Kidney capillary endothelial cell (primary cell): ENCODE data around the gene EFCAB6.

Experiments
- DNase-seq: peaks from one replicate; pipeline ENCODE4 v3.0.0-alpha.2; 2018; ENCODE audit warnings: low spot score

The EFCAB6 gene

GRCh38 chr22:43831561-43832392 is 19.7 kb upstream of the EFCAB6 start:
- no peak for DNase-seq

DNA sequence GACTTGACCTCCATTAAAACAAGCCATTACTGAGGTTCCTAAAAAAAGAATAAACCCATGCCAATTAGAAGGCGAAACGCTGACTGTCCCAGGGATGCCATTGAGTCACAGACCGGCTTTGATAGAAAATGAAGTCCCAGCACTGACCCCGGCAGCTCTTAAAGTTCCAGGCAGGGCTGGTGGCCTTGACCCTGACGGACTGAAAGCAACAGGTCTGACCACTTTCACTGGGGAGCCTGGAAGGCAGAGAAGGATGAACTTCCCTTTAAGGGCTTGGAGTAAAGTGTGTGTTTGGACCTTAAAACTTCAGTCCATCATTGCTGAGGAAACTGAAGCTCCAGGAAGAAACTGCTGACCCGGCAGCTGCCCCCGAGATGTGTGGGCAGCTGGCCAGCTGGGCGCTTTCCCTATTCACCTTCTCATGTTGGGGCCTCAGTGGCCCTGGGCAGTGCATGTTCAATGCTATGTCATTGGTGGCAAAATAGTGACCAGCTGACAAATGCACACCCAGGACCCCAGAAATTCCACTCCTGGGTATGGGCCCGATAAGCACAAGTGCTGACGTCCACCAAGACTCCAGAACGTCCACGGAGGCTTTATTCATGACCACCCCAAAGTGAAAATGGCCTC is 18.9 kb upstream of the EFCAB6 start:
- no peak for DNase-seq

- no peak for DNase-seq
These were observed 18.1 kb upstream of the EFCAB6 start for GRCh38 chr22:43829904-43830851.

- no peak for DNase-seq
These were observed 17.1 kb upstream of the EFCAB6 start for GRCh38 chr22:43828998-43829782.

DNA sequence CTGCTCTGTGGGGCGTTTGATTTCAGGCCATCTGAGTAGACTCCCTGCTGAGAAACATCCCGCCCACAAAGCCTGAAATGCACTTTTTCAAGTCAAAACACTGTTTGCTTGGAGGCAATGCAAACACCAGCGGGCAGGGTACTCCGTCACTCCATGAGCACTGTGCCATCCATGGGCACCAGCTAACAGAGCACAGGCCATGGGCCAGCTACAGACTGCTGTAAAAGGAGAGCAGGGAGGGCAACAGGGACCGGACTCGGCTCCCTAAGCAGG is 16.6 kb upstream of the EFCAB6 start:
- DNase-seq, result no peak

- DNase-seq, result no peak
These were observed 16.0 kb upstream of the EFCAB6 start for GRCh38 chr22:43827926-43828724.

DNA sequence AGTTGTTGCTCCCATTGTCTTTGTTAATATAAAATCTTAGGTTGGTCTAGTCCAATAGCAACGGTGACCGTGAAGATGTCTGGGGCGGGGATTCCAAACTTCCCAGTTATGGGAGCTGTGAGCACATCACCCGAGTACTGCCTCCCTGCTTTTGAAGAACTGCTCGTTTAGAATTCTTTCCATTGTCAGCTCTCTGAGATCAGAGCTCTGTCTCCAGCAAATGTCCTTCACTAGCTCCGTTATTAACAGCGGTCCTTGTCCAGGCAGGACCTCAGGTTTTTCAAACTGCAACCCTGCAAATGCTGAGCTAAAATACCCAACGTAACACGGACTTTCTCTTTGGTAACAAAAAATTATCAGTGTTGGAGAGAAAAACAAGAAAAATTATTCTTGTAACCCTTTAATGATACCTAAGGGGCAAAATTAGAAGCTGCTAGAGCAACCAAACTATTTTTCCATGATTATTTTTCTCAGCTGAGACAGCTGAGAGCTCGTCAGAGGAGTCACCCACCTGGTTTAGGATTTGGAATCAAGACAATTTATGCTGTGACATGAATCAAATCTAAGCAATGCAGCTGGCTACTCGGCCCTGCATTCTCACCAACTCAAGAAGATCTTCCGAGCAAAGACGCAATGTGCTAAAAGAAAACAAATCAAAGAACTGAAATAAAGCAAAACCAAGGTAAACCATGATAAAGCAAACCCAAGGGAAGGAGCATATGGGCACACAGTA is 15.1 kb upstream of the EFCAB6 start:
- DNase-seq, result no peak

GRCh38 chr22:43826142-43827002 is 14.3 kb upstream of the EFCAB6 start:
- DNase-seq, result no peak

DNA sequence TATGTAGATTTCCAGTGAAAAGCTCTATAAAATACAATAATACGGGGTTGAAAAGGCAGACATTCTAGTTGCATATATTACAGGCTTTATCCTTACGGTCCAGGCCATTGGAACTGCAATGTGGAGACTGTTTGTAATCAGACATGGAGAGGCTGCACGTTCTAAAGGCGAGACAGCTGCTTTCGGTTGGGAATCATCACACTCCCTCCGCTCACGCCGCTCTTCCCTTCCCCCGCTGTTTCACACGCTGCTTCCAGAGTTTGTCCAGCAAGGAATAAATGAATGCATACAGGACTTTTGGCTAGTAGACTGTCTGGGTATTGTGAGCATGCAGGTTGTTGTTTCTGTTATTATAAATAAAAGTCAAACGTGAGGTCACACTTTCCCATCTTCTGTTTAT is 13.5 kb upstream of the EFCAB6 start:
- no peak for DNase-seq

- DNase-seq, result no peak
These were observed 12.8 kb upstream of the EFCAB6 start for GRCh38 chr22:43824724-43825420.

GRCh38 chr22:43823911-43824665 is 12.0 kb upstream of the EFCAB6 start:
- DNase-seq, result no peak

- DNase-seq, result no peak
These were observed 11.3 kb upstream of the EFCAB6 start for GRCh38 chr22:43823353-43823908.

DNA sequence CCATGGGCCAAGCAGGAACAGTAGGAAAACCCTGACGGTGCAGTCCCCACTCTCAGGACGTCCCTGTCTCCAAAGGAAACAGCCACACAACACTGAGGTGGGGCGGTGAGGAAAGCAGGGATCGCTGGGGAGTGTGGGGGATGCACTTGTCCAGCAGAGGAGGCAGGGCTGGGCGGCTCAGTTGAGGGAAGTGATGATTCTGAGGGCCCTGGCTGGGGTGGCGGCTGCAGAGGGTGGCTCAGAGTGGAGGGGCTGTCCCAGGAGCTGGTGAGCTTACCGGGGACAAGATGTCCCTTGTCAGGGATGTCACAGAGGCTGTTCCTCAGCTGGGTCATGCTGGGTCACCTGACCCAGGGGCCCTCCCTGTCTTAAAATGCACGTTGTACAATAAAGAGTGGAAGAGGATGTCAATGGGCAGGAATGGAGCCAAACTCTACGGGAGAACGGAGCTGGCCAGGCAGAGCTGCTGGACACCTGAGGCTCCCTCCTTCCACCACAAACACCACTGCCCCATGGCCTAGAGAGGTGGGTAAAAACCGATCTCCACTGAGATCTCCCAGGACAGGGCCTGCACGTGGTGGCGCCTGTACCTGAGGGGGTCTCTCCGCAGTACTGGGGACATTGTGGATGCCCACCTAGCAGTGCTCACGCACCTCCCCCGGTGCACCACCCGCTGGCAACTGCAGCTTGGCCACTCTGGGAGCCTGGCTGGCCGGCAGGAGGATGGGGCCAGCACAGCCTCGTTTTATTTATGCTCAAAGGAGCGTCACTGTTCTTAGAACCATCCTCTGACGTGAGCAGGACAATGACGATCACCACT is 9.7 kb upstream of the EFCAB6 start:
- no peak for DNase-seq

GRCh38 chr22:43820651-43821305 is 8.7 kb upstream of the EFCAB6 start:
- no peak for DNase-seq

- DNase-seq, result no peak
These were observed 8.0 kb upstream of the EFCAB6 start for GRCh38 chr22:43819931-43820640.
